Measurements from ENCODE around the gene ACOX1.

Gene ACOX1

DNA sequence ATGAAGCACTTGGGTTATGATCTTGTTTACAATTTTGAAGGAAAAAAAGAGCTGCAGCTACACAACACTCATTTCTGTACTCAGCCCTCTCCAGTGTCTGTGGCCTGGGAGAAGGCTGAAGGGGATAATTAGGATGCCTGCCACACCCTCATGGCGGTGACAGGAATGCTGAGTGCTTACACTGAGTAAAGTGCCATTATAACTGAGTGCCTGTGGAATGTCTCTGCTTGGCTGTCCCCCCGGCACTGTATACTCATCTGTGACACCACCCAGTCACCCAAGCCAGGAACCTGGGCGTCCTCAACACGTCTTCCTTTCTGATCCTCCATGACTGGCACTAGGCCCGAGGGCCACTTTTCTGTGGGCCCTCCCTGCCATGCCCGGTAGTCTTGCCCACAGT lies 70.8 kb downstream of the ACOX1 start:
- DNase-seq (ENCODE audit: low spot score) = no peak

DNA sequence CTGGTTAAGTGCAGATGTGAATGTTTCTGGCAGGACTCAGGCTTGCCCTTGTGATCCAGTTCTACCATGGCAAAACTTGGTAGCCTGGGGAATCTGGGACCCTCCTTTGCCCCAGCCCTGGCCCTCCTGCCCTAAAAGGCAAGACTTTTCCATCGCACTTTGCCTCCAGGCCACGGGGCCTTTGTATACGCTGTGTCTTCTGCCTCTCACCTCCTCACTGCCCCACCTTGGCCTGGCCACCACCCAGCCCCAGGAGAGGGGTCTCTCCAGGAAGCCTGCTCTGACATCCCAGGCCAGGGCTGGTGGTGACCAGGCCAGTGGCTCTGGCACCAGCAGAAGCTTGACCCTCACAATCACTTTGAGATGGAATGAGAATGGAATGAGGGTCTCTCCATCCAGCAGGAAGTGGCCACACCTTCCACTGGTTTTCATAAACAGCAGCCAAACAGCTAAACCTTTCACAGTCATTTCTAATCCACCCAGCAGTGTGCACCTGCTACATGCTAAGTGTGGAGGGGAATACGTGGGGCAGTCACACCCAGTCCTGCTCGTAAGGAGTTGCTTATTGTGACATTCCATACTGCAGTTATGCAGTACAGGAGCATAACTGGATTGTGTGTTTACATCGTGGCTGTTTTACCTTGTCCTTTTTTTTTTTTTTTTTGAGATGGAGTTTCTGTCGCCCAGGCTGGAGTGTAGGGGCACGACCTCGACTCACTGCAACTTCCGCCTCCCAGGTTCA lies 72.7 kb downstream of the ACOX1 start:
- DNase-seq (ENCODE audit: low spot score) = no peak

DNA sequence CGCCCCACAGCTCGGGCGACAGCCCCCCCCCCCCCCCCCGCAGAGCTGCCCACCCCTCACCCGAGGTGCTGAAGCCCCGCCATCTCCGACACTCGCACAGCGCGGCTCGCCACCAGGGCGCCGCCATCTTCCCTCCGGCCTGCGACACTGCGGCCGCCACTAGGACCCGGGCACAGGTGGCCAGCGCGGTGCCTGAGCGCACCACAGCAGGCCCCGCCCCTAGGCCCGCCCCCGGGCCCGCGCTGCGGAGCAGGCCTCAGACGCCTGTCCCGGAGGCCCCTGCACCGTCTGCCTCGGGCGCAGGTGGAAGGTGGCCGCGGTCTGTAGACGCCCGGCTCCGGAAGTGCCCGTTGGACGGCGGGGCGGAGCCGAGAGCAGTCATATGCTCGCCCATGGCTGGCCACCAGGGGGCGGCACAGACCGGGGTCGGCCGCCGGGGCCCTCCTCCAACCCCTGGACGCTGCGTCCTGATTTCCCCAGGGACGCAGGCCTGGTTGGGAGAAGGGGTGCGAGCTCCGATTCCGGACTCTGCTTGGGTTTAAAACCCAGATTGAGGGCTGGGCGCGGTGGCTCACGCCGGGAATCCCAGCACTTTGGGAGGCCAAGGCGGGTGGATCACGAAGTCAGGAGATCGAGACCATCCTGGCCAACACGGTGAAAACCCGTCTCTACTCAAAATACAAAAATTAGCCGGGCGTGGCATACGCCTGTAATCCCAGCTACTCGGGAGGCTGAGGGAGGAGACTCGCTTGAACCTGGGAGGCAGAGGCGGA lies 74.0 kb downstream of the ACOX1 start, which contains the start of gene MRPL38:
TSS of gene MRPL38 (minus strand) at position 136 of the 773 bp plus-strand sequence. CDS start at position 127, 9 bp downstream.
- DNase-seq (ENCODE audit: low spot score) = peak; percentile 93

DNA sequence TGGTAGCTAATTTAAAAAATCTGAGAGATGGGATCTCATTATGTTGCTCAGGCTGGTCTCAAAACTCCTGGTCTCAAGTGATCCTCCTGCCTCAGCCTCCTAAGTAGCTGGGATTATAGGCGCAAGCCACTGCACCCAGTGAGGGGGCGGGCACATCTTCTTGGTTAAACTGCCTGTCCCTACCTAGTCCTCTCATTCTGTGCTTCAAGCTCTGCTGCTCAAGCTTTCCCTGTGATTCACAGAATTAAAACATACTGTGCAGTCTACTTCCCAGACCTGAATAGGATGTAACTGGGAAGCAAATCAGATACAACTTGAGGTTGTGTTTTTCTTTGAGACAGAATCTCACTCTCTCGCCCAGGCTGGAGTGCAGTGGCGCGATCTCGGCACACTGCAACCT lies 76.6 kb downstream of the ACOX1 start:
- no peak for DNase-seq (ENCODE audit: low spot score)

DNA sequence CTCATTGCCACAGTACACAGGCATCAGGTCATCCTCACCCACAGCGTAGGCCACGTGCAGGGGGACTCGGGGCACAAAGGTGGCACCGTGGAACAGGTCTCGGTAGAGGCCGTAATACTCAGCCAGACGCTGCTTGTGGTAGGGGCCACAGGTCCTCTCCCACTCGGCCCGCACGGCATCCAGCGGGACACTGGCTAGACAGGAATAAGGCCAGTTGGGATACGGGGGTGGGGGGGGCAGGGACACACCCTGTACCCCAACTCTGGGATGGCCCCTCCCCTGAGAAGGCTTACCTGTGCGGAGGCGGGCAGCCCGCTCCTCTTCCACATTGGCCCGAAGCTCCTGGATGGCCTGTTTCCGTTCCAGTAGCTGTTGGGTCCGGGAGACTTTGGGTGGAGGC lies 77.2 kb downstream of the ACOX1 start:
- DNase-seq (ENCODE audit: low spot score) = no peak

DNA sequence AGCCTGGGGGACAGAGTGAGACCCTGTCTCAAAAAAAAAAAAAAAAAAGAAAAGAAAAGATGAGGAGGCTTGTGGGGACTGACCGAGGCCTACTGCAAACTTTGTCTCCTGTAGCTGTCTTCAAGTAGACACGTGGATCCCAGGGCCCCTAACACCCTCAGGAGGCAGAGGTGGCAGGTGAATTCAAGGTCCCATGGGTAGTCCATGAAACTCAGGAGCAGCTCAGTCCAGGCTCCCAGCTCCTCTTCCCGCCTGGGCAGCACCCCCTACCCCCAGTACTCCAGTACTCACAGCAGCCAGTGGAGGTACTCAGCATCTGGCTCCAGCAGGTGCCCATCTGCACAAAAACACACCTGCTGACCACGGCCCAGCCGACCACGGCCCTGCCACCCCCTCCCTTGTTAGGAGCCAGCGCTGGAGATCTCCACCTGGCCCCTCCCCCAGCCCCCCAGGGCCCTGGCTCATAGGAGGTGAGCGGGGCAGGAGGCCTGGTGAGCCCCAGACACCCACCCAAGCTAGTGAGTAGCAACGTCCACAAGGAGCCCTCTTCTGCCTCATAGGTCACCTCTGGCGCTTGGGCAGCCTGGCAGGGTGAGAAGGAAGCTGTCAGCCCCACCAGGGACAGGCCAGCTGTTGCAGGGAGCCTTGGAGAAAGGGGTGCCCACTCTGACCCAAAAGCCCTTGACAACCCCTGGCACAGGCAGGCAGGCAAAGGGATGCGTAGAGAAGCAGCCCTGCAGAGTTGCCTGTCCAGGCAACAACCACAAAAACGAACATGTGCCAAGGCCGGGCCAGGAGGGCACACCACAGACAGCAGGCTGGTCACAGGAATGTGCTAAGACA lies 78.1 kb downstream of the ACOX1 start:
- DNase-seq (ENCODE audit: low spot score) = no peak

DNA sequence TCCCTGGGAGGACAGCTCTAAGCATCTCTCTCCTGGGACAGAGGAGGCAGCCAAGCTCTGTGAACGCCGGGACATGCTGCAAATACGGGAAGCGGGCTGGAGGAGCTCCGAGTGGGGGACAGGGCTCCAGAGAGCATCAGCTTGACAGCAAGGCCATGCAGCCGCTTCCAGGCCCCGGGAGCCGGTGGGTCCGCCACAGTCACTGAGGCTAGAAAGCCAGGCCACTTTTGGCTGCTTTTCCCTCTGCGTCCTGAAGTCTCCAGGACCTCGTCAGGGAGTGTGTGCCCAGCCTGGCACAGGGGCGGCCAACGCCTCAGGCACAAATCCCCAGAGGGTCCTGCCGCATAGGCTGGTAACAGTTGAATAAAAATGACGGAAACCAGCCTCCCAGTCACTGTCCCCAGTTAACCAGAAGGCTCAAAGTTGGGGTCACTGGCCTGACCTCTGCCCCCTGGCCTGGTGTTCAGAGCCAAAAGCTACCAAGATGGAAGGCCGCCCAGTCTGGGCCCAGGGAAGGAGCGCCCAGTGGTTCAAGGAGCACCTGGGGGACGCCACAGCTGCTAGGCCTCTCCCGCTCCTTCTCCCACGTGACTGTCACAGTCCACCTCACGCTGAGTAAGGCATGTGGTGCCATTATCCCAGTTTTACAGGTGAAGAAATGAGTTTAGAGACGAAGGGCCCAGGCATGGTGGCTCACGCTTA lies 79.0 kb downstream of the ACOX1 start:
- no peak for DNase-seq (ENCODE audit: low spot score)

DNA sequence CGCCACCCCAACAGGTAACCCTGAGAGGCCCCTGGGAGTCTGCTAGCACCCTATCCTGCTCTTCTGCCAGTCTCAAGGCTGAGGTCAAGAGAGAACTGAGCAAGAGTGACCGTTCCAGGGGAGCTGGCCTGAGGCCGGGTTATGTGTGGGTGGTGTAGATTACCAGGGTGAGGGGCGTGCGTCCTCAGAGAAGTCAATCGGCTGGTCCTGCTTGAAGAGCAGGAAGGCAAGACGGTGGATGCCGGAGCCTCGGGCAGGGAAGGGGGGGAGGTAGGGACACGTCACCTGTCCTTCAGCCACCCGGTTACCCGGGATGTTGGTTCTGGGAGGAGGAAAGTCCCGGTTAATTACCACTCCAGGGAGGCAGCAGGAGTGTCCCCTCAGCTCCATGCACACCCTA lies 79.6 kb downstream of the ACOX1 start:
- DNase-seq (ENCODE audit: low spot score) = no peak

DNA sequence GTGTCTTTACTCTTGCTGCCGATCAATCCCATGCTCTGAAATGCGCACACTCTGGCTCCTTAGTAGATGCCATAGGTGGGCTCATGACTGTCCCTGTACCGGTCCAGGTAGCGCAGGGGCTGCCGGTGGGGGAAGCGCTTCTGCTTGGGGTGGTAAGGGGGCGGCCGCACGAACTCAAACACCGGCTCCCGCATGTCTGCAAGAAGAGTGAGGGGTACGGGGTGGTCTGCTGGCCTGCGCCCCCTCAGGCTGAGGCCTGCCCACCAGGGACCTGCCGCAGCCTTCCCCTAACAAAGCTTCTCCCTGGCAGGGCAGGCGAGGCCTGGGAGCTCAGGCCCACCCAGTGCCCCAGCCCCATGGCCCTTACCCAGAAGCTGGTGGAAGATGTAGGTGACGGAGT lies 80.2 kb downstream of the ACOX1 start:
- no peak for DNase-seq (ENCODE audit: low spot score)

DNA sequence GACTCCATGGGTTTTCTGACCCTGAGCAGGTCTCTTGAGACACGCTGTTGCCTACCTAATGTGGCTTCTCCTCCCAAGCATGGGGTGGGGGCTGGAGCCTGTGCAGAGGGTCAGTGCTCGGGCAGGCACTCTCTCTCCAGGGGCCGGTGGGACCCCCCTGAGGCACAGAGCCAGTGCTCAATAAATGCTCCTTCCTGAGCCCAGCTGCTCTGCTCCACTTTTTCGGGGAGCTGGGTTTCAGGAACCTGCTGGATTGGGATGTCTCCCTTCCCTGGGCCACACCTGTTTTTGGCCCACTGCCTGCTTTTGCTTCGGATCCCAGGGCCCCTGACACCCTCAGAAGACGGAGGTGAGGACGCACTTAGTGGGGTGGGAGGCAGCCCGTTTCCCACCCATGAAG lies 80.9 kb downstream of the ACOX1 start:
- no peak for DNase-seq (ENCODE audit: low spot score)

DNA sequence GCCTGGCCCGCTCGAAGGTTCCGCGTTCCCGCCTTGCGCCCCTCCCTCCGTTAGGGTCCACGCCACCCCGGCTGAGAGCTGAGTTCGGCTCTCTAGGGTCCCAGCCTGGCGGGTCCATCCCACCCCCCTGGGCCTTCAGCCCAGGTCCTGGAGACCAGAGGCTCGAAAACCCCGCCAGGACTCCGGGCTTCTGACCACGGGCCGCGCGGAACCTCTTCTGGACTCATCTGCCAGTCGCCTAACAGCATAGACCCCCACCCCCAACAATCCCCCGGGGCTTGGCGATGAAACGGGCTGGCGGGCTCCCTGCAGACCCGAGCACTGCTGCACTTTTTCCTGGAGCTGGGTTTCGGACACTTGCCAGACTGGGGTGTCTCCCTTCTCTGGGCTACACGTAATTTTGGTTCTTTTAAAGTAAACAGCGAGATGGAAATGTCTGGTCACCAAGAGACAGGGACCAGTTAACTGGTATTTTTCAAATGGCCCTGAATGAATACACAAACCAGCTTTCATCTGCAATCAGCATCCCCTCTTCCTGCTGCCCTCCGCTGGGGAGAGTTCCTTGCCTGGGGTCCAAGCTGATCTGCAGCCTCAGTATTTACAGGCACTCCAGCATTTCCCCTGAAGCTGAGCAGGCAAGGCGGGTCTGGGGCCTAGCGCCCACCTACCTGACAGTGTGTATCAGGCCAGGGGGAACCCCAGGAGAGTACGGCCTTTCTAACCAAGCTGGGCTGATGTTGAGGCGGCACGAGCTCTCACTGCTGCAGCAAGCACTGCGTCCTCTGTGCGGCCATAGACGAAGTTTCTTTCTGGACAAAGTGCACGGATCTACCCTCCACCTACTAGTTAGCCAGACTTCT lies 81.6 kb downstream of the ACOX1 start:
- no peak for DNase-seq (ENCODE audit: low spot score)

DNA sequence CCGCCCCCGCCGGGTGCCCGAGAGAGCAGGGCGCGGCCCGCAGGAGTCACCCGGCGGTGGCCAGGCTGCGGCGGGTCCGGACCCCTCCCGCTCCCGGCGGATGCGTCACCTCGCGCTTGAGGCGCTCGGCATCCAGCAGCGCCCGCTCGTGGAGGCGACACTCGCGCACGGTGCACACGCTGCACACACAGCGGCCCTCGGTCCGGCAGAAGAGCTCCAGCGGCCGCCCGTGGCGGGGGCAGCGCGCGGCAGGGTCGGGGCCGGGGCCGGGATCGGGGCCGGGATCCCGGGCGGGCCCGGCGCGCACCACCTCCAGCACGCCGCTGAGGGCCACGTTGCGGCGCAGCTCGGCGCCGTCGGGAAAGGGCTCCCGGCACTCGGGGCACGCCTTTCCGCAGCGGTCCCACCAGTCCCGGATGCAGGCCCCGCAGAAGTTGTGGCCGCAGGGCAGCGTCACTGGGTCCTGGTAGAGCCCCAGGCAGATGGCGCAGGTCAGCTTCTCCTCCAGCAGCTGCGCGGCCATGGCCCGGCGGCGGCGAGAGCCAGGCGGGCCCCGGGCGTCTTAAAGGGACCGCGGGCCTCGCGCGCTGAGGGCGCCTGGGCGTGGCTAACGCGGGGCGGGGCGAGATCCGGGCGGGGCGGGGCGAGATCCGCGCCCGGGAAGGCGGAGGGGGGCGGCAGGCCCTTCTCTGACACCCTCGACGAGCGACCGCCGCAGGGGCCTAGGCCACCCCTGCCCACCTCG lies 82.4 kb downstream of the ACOX1 start, which contains the start of gene TRIM65:
TSS of gene TRIM65 (minus strand) at position 537 of the 745 bp plus-strand sequence. CDS start at position 523, 14 bp downstream.
- peak; percentile 83 for DNase-seq (ENCODE audit: low spot score)

DNA sequence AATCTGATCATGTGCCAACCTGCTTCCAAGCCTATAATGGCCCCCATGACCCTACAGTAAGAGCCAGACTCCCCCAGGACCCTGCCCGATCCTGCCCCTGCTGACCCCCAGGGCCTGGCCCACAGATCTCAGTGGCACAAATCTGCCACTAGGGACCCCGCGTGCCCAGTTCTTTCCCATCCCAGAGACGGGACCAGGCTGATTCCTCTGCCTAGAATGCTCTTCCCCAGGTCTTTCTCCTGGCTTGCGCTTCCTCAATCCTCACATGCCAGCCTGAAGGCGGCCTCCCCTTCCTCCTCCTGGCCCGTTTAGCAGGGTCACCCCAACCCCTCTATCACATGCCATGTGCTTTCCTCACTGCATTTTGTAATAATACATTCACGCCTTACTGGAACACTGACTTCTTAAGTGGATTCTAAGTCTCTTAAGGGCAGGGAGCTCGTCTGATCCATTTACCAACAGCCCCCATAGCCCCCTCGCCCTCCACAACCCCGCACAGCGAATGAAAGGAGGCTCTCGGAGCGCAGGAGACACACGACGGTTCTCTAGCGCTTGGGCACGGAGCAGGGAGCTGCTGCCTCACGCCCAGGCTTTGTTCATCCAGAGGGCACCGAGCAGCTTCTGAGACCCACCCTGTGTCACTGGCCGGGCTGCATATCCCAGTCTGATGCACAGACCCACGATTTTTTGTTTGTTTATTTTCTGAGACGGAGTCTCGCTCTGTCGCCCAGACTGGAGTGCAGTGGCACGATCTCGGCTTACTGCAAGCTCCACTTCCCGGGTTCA lies 83.4 kb downstream of the ACOX1 start:
- no peak for DNase-seq (ENCODE audit: low spot score)

DNA sequence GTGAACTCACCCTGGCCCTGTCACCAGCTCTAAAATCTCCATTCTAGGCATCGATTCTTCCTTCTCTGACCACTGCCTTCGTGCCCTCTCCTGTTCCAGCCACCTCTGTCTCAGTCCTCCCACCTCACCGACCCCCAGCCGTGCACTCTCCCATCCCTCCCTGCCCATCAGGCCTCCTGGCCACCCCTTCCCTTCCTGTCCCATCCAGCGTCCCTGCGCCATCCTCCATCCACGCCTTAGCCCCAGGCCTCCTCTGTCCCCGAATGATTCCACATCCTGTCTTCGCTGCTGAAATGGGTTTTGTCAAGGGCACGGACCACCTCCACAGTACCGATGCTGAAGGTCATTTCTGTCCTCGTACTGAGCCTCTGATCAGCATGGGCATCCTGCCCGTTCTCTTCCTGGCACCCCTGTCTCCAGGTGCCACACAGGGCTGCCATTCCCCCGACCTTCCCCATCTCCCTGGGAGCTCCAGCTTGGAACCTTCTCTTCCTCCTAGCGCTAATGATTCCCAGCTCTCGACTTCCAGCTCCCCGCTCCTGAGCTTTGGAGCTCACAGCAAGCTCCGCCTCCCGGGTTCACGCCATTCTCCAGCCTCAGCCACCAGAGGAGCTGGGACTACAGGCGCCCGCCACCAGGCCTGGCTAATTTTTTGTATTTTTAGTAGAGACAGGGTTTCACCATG lies 84.8 kb downstream of the ACOX1 start:
- no peak for DNase-seq (ENCODE audit: low spot score)

DNA sequence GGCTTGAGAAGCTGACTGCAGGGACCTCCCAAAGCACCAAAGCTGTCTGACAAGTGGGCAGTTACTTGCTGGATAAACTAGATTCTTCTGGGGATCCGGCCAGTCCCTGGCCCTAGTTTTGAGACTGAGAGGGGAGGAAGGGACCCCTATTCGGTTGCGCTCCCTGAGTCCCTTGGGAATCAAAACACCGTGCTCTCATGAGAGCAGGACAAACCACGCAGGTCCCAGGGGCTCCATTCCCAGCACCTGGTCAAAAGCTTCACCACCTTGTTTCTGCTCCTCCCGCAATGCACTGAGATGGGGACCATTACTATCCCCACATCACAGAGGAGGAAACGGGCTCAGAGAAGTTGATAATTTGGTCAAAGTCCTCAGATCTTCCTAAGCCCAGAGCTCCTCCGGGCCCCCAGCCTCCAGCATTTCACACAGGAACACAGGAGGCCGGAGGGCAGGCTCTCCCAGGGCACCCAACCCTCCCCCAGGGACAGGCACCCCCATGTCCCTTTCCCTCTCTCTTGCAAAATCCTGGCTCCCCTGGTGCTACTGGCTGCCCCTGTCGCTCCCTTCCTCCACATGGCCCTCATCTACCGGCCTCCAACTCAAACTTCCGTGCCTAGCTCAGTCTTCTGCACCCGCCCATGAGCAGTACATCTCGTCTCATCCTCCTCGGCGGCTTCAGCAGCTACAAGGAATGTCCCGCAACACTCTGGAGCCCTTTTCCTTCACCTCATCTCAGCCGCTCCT lies 85.5 kb downstream of the ACOX1 start:
- DNase-seq (ENCODE audit: low spot score) = no peak

DNA sequence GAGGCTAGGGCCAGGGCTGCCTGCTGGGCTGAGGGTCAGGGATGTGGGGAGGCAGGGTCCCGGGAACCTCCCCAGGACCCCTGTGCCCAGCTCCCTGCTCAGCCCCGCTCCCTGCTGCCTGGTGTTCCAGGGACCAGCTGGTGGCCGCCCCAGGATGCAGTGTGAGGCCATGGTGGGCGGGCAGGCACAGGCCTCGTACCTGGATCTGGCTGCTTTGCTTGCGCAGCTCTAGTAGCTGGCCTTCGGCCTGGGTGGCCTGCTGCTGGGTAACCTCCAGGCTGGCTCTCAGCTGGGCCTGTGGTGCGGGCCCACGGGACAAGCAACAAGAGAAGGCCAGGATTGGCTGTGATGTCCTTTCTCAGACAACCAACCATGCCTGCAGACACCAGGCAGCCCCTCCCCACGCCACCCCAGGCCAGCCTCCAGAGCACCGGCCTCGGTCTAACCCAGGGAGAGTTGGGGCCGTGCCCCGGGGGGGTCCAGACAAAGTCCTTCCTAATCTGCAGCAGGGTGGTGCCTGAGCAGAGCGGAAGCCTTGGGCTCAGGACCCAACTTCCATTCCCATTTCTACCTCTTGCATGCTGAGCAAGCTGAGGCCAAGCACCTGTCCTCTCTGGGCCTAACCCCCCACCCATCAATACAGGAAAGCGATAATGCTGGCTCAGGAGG lies 86.3 kb downstream of the ACOX1 start:
- DNase-seq (ENCODE audit: low spot score) = no peak
